Measurements from ENCODE around the gene EOMES.

Gene EOMES

GRCh38 chr3:27678234-27678633, 43.9 kb downstream of the EOMES start:
- no peak for DNase-seq

DNA sequence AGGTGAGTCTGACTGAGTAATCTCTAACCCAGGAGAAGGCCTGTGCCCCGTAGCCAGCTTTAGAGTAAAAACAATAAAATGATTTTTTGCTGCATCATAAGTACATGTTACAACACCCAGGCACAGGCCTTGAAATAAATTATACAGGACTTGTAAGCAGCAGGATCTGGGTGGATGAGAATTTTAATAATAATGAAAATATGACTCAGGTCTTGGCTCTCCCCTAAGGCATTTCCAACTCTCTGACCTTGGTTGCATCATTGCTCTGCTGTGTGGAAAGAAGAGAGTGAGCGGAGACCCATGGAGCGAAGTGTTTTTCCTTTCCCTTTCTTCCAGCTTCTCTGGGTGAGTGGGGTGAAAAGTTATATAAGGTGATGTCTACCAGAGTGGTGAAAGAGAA, 44.6 kb downstream of the EOMES start:
- no peak for DNase-seq

- DNase-seq, result peak; percentile 36
These were observed 46.8 kb downstream of the EOMES start for GRCh38 chr3:27675287-27675686.

GRCh38 chr3:27673701-27674100, 48.4 kb downstream of the EOMES start:
- no peak for DNase-seq

- no peak for DNase-seq
These were observed 51.0 kb downstream of the EOMES start for GRCh38 chr3:27671101-27671500.

GRCh38 chr3:27670619-27671018, 51.5 kb downstream of the EOMES start:
- no peak for DNase-seq

DNA sequence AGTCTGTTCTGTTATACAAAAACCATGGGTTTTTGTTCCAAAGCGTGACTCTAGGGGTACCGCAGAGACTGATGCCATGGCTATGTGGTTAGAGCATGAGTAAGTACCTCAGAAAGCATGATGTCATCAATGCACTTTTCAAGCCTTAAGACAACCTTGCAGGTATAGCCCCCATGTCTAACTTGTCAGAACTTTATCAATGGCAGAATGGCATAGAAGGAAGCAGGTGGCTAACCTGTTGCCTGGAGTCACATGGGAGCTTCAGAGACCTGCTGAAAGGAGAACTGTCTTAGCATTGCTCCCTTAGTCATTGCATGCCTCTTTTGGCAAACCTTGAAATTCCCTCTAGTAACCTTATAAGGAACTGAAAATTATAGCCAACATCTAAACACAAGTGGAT, 52.5 kb downstream of the EOMES start:
- DNase-seq, result no peak

GRCh38 chr3:27667751-27668150, 54.4 kb downstream of the EOMES start:
- no peak for DNase-seq

DNA sequence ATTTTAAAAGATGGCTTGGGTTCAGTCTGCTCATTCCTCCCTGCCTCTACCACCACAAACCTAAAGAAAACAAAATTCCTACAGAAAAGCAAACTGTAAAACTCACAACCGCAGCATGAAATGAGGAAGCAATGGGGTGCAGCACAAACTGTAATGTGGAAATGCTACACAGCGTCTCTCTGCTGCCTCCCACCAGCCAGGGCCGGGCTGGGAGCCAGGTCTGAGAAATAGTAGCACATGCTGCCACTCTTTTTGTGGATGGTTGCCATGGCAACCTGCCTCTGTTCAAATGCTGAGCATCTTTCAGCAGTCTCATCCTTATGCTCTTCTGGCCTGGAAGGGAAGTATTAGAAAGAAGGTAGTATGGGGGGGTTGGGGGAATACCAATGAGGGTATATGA, 55.4 kb downstream of the EOMES start:
- peak; percentile 5 for DNase-seq

DNA sequence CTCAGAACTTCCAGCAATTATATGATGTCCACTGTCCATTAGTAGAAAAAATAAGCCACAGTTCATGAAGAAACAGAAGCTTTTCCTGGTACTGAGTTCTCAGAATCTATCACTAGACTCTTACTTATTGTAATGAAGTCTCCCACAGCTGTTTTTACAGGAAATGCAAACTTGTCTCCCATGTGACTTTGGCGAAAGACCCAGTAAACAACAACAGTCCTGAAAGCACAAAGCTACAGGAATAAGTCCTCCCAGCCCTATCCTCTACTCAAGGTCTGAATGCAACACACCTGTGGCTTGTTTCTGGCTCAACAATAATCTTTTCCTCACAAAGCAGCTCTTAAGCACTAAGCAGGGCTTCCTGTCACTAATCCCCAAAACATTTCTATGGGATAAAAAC, 55.9 kb downstream of the EOMES start:
- DNase-seq, result no peak
